Fibroblast of upper back skin (primary cell): ENCODE results near the gene ESYT2.
A peak's percentile ranks its signal among the peaks of the same experiment; 100 is the strongest.

Source experiments
- DNase-seq: peaks from one replicate; pipeline ENCODE4 v3.0.0-alpha.2; 2013

Gene ESYT2

GRCh38 chr7:158795272-158795671 lies 34.0 kb downstream of the ESYT2 start:
- DNase-seq = no peak

- DNase-seq = no peak
Measured at GRCh38 chr7:158791107-158791506, 38.2 kb downstream of the ESYT2 start.

GRCh38 chr7:158789842-158790241 lies 39.5 kb downstream of the ESYT2 start:
- DNase-seq = no peak

DNA sequence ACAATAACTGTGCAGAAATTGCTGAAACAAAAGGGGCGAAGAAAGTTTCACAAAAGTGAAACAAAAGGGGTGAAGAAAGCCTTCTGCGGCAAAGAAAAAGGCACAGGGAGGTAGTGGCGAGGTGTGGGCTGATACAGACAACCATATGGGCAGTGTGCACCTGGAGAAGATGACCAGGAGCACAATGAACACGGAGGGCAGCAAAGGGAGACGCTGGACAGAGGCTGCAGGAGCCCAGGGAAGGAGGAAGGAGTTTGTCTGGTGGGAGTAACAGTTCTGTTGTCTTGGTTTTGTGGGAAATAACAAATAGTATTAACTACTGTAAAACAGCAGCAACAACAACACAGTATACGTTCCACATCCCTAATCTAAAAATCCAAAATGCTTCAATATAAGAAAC lies 42.4 kb downstream of the ESYT2 start:
- no peak for DNase-seq

- peak; percentile 26 for DNase-seq
Measured at GRCh38 chr7:158784270-158784669, 45.0 kb downstream of the ESYT2 start.

- DNase-seq = no peak
Measured at GRCh38 chr7:158783595-158783994, 45.7 kb downstream of the ESYT2 start.

DNA sequence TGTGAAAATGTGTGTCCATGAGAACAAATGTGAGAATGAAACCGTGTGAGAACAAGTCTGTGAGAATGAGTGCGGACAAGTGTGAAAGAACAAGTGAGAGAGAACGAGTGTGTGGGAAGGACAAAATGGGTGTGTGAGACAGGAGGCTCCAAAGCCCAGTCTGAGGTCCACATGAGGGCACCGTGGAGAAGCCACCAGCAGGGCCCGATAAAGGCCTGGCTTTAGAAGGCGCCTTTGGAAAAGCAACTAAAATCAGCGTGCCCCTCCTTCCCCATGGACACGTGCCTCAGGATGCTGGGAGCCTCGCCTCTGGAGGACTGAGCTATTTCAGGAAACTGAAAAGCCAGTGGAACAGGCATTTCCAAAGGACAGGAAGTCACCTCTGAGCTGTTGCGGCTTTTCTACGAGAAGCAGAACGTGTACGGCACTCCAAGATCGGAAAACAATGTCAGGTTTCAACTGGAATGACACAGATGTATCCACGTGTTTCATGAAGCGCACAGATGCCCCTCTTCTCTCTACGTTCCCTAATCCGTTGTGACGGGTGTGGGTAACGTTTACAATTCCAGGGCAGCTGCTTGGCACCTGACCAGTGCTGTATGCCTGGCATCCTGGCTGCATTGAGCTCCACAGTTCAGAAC lies 46.4 kb downstream of the ESYT2 start:
- DNase-seq = peak; percentile 20

DNA sequence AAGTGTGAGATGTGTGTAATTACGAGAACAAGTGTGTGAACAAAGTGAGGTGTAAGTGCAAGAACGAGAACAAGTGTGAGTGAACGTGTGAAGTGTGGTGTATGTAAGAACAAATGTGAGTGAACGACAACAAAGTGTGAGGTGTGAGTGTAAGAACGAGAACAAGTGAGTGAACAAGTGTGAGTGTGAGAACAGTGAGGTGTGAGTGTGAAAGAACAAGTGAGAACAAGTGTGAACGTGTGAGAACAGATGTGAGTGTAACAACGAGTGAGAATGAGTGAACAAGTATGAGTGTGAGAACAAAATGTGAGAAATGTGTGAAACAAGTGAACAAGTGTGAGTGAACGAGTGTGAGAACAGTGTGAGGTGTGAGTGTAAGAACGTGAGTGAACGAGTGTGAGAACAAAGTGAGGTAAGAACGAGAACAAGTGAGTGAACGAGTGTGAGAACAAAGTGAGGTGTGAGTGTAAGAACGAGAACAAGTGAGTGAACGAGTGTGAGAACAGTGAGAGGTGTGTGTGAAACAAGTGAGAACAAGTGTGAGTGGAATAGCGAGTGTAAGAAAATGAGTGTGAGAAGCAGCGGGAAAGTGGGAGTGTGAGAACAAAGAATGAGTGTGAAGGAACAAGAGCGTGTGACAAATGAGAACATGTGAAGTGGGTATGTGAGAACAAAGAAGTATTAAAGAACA lies 47.2 kb downstream of the ESYT2 start:
- DNase-seq = no peak

DNA sequence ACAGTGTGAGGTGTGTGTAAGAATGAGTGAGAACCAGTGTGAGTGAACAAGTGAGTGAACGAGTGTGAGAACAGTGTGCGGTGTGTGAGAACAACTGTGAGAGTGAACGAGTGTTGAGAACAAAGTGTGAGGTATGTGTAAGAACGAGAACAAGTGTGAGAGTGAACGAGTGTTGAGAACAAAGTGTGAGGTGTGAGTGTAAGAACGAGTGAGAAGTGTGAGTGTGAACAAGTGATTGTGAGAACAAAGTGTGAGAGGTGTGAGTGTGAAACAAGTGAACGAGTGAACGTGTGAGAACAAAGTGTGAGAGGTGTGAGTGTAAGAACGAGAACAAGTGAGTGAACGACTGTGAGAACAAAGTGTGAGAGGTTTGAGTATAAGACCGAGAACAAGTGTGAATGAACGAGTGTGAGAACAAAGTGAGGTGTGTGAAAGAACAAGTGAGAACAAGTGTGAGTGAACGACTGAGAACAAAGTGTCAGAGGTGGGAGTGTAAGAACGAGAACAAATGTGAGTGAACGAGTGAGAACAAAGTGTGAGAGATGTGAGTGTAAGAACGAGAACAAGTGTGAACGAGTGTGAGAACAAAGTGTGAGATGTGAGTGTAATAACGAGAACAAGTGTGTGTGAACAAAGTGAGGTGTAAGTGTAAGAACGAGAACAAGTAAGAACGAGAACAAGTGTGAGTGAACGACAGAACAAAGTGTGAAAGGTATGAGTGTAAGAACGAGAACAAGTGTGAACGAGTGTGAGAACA lies 47.9 kb downstream of the ESYT2 start:
- DNase-seq = no peak

- no peak for DNase-seq
Measured at GRCh38 chr7:158779061-158780000, 50.0 kb downstream of the ESYT2 start.

DNA sequence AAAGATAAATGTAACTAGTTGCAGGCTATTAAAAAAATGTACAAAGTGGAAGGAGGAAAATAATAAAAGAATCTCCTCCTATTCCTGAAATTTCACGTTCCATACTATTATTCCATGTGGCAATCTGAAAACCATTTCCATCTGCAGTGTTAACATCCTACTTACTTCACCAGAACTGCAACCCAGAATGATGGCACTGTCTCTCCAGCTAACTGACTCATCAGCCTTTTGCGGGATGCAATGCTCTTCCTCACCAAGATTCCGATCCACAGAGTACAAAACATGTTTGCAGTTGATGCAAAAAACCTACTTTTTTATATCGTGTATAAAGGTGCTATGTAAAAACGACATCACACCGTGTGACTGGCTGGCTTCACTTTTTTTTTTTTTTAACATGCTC lies 50.8 kb downstream of the ESYT2 start:
- DNase-seq = peak; percentile 51

DNA sequence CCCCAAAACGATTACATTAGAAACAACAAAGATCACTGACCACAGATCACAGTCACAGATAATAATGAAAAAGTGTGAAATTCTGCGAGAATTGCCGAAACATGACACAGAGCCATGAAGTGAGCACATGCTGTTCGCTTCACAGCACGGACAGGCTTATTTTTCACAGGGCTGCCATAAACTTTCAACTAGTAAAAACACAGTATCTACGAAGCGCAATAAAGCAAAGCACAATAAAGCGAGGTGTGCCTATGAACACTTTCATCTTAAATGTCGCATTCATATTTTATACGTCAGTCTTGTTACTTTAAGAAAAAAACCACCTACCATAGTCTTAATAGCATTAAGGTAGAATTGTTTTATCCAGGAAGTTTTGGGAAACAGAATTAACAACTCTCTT lies 51.5 kb downstream of the ESYT2 start:
- no peak for DNase-seq

DNA sequence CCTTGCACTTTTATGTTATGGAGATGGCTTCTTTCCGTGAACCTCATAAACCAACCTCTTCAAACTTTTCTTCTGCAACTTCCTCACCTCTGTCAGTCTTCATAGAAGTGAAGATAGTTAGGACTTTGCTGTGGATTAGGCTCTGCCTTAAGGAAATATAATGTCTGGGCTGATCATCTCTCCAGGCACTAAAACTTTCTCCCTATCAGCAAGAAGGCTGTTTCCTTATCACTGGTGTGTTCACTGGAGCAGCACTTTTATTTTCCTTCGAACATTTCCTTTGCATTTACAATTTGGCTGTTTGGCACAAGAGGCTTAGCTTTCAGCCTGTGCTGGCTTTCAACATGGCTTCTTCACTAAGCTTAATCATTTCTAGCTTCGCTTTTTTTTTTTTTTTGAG lies 52.8 kb downstream of the ESYT2 start:
- no peak for DNase-seq

DNA sequence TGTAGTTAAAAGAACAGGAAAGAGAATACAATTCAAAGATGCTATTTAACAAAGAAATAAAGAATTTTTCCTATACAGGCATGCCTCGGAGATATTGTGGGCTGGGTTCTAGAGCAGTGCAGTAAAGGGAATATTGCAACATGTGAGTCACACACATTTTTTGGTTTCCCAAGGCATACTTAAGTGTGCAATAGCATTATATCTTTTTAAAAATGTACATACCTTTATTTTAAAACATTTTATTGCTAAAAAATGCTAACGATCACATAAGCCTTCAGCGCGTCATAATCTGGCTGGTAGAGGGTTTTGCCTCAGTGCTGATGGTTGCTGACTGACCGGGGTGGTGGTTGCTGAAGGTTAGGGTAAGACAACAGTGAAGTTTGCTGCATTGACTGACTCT lies 54.4 kb downstream of the ESYT2 start:
- DNase-seq = peak; percentile 47

- DNase-seq = no peak
Measured at GRCh38 chr7:158772916-158773315, 56.4 kb downstream of the ESYT2 start.

DNA sequence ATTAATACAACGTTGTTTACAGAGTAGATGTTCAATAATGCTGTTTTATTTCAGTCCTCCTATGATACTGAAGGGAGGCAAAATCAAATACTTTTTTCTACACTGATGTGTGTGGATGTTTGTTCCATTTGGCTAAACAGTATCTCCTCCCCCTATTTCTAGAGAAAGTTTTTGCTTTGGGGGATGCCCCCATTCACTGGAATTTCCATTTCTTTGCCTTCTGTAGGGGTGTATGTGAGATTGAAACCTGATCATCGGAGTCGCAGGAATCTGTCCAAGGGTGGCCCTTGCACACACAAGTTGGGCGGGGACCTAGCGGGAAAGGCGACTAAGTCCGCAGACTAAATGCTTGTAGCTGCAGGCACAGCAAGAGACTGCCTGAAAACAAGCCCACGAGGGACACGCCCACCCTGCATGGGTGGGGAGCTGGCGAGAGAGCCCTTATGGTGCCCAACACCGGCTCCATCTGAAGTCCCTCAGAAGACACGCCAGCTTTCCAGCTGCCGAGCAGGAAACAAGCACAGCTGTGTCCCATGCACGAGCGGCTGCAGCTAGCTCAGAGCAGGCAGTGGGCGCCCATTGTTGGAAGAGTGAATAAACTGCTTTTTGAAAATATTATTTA lies 58.0 kb downstream of the ESYT2 start:
- no peak for DNase-seq

GRCh38 chr7:158767707-158768106 lies 61.6 kb downstream of the ESYT2 start:
- DNase-seq = no peak

DNA sequence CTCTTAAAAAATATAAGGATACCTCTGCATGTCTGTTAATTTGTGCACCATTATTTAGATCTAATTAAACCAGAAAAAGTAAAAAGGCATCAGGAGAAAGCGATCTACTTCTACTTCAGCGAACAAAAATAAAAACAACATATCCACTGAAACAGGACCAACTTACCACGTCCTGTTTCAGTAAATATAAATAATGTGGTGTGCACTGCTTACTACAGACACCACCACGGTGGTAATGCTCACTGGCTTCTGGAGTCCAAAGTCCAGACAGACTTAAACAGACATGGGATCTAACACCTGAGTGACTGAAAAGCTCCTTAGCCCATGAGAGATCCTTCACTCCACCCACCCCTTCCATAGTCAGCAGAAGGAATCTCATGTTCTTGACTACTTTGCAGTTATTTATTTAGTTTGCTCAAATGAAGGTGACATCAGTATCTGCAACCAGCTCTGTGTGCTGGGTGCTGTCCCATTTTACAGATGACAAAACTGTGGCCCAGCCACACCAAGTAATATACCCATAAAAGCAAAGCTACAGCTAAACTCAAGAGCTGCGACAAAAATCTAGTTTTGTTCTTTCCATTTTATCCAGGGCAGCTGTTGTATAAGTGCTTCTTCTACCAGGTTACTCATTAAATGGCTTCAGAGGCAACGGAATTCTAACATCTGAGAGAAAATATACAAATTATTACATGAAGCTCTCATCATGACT lies 62.6 kb downstream of the ESYT2 start:
- no peak for DNase-seq

DNA sequence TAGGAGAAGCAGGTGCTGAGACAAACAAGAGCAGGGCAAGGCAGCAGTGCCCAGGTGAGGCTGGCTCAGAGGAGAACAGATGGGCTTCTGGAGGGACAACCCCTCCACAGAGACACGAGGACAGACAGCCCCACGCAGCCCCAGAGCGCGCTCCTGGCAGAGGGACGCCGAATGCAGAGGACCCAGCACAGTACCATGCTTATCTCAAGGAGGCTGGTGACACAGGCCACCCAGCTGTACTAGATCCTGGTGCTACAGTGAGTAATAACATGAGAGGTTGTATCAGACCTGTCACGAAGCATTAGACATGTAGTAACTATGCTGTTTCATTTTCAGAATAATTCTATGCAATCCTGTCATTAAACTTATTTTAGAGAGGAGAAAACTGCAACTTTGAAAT lies 64.3 kb downstream of the ESYT2 start:
- DNase-seq = no peak

DNA sequence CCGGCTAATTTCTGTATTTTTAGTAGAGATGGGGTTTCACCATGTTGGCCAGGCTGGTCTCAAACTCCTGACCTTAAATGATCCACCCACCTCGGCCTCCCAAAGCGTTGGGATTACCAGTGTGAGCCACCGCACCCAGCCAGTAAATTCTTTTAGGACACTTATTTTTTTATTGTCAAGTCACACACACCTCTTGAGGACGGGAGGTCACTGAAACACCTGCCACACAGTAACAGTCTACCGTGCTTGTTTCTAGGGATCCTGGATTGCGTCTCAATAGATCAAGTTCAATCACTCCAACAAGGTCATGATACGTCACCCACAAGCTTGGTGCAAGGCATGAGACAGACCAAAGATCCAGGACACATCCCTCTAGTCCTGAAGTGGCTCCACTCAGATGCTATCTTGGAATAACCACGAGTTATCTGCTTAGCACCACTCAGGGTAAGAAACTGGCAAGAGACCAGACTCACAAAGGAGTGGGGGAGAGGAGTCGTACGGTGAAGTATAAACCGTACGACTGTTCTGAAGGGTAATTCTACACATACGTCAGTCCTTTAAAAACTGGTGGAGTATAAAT lies 65.8 kb downstream of the ESYT2 start:
- DNase-seq = no peak

GRCh38 chr7:158761945-158762344 lies 67.4 kb downstream of the ESYT2 start:
- no peak for DNase-seq

GRCh38 chr7:158760936-158761335 lies 68.4 kb downstream of the ESYT2 start:
- DNase-seq = no peak
